ENCODE data around the gene IQCH. TPM values are rescaled to one million over a fixed set of nuclear protein-coding genes. Genes with fewer than 3 reads are reported as not detected.

The IQCH gene
- polyA plus RNA-seq, 3 donors = 0.03 TPM; not detected in 2

GRCh38 chr15:67380921-67381320, 126.3 kb downstream of the IQCH start:
- no peak overlapping the region for H3K4me3 Mint-ChIP-seq
- no peaks in the 10 kb centered on the region for H3K36me3 Mint-ChIP-seq
- peaks cover 0 to 2% (median 0%) of the 10 kb centered on the region in 7 donors for H3K9me3 Mint-ChIP-seq
- intact Hi-C loops (cut with micrococcal nuclease) = no loop called here
- Histone ChIP-seq H2AFZ (ENCODE audit: insufficient read depth, low read depth, low read length, poor library complexity, severe bottlenecking) (no peak overlapping the region), H3K79me2 (ENCODE audit: insufficient read depth, low read length) (no peaks in the 10 kb centered on the region), H3K9me3 (replicated peaks in 1 of 2; ENCODE audit: control insufficient read depth in 1 of 2, insufficient read depth in 1 of 2, low read length in 2 of 2) (no peaks in the 10 kb centered on the region), H3K4me1 (ENCODE audit: control insufficient read depth in 1 of 2, insufficient read depth in 2 of 2, low read length in 2 of 2) (no peaks in the 10 kb centered on the region), H3K27ac (ENCODE audit: low read depth in 1 of 2, low read length in 2 of 2) (no peak overlapping the region), H3K27me3 (ENCODE audit: control insufficient read depth in 2 of 2, insufficient read depth in 2 of 2, low read length in 2 of 2) (no peaks in the 10 kb centered on the region), H3K36me3 (replicated peaks in 1 of 2; ENCODE audit: control insufficient read depth in 1 of 2, insufficient read depth in 2 of 2, low read length in 2 of 2) (no peaks in the 10 kb centered on the region), H3K4me3 (replicated peaks in 1 of 3; ENCODE audit: low read depth in 2 of 3, low read length in 3 of 3) (no peak overlapping the region), H4K20me1 (ENCODE audit: insufficient read depth, low read length) (no peaks in the 10 kb centered on the region), H3K4me2 (replicated peaks; ENCODE audit: extremely low read depth, low read length, poor library complexity, severe bottlenecking) (no peak overlapping the region), H3K9ac (ENCODE audit: insufficient read depth, low read length, poor library complexity, severe bottlenecking) (no peak overlapping the region)
- H3K4me1 Mint-ChIP-seq = no peaks in the 10 kb centered on the region
- TF ChIP-seq, protein P1, sequence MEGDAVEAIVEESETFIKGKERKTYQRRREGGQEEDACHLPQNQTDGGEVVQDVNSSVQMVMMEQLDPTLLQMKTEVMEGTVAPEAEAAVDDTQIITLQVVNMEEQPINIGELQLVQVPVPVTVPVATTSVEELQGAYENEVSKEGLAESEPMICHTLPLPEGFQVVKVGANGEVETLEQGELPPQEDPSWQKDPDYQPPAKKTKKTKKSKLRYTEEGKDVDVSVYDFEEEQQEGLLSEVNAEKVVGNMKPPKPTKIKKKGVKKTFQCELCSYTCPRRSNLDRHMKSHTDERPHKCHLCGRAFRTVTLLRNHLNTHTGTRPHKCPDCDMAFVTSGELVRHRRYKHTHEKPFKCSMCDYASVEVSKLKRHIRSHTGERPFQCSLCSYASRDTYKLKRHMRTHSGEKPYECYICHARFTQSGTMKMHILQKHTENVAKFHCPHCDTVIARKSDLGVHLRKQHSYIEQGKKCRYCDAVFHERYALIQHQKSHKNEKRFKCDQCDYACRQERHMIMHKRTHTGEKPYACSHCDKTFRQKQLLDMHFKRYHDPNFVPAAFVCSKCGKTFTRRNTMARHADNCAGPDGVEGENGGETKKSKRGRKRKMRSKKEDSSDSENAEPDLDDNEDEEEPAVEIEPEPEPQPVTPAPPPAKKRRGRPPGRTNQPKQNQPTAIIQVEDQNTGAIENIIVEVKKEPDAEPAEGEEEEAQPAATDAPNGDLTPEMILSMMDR (IDR thresholded peaks at IDR 0.05) = no peak
- H3K27ac Mint-ChIP-seq = no peak overlapping the region
- DNase-seq = no peak
- peaks cover 0 to 1% (median 0%) of the 10 kb centered on the region in 3 donors for H3K27me3 Mint-ChIP-seq (ENCODE audit: low read depth in 3 of 3)
- WGBS (ENCODE audit: insufficient coverage) = 92% methylated on average over 1 of the region's 1 CpG

DNA sequence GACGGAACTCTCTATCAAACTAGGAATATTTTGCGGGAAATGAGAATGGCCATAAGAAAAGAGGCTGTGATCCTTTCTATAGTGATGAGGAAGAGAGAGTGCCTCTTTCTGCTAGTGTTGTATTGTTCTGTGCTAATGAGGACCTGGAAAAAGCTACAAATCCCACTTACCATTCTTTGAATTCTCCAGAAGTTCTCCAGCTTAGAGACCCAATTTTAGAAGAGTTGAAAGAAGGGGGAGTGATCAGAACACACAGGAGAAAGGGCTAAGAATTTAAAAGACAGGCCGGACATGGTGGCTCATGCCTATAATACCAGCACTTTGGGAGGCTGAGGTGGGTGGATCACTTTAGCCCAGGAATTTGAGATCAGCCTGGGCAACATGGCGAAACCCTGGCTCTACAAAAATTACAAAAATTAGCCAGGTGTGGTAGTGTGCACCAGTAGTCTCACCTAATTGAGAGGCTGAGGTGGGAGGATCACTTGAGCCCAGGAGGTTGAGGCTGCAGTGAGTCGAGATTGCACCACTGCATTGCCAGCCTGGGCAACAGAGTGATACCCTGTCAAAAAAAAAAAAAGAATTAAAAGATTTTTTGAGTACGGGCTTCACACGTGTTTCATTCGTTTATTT, 126.9 kb downstream of the IQCH start:
- Histone ChIP-seq H3K79me2 (ENCODE audit: insufficient read depth, low read length) (no peaks in the 10 kb centered on the region), H3K4me1 (ENCODE audit: control insufficient read depth in 1 of 2, insufficient read depth in 2 of 2, low read length in 2 of 2) (no peaks in the 10 kb centered on the region), H3K27ac (ENCODE audit: low read depth in 1 of 2, low read length in 2 of 2) (no peak overlapping the region), H4K20me1 (ENCODE audit: insufficient read depth, low read length) (no peaks in the 10 kb centered on the region), H3K36me3 (replicated peaks in 1 of 2; ENCODE audit: control insufficient read depth in 1 of 2, insufficient read depth in 2 of 2, low read length in 2 of 2) (no peaks in the 10 kb centered on the region), H2AFZ (ENCODE audit: insufficient read depth, low read depth, low read length, poor library complexity, severe bottlenecking) (no peak overlapping the region), H3K9me3 (replicated peaks in 1 of 2; ENCODE audit: control insufficient read depth in 1 of 2, insufficient read depth in 1 of 2, low read length in 2 of 2) (no peaks in the 10 kb centered on the region), H3K27me3 (ENCODE audit: control insufficient read depth in 2 of 2, insufficient read depth in 2 of 2, low read length in 2 of 2) (no peaks in the 10 kb centered on the region), H3K4me3 (replicated peaks in 1 of 3; ENCODE audit: low read depth in 2 of 3, low read length in 3 of 3) (no peak overlapping the region), H3K4me2 (replicated peaks; ENCODE audit: extremely low read depth, low read length, poor library complexity, severe bottlenecking) (no peak overlapping the region), H3K9ac (ENCODE audit: insufficient read depth, low read length, poor library complexity, severe bottlenecking) (no peak overlapping the region)
- Mint-ChIP-seq H3K4me1 (no peaks in the 10 kb centered on the region), H3K9me3 (peaks cover 0 to 2% (median 0%) of the 10 kb centered on the region in 7 donors), H3K27me3 (ENCODE audit: low read depth in 3 of 3) (peaks cover 0 to 1% (median 0%) of the 10 kb centered on the region in 3 donors), H3K4me3 (no peak overlapping the region), H3K27ac (no peak overlapping the region), H3K36me3 (no peaks in the 10 kb centered on the region)
- TF ChIP-seq, protein P1 (IDR thresholded peaks at IDR 0.05) = no peak
- intact Hi-C loops (cut with micrococcal nuclease) = no loop called here
- 97% methylated on average over 6 of the region's 8 CpGs for WGBS (ENCODE audit: insufficient coverage)
- DNase-seq = no peak
